IMR-90 (cell line): ENCODE data around the gene HSF2. TPM values are rescaled to one million over a fixed set of nuclear protein-coding genes. Genes with fewer than 3 reads are reported as not detected.

ENCODE experiments used
- ATAC-seq: fragments of 200-7000 bp; cut with Tn5 transposase; 2 replicates; pipeline ENCODE4 v1.9.1; 2020; ENCODE audit warnings: low read depth, mild to moderate bottlenecking, moderate library complexity
- BruUV-seq: library from RNA; stranded (reverse); fragments of 400-500 nt; replicated peaks from 2 replicates; lab custom pipeline; 2021; lab: Mats Ljungman, UMichigan
- CTCF ChIA-PET: fragments of 300-600 bp; formaldehyde crosslinking; extraction: SDS; loops from one replicate; lab custom pipeline; 2021; ENCODE audit warnings: antibody characterized with exemption; lab: Yijun Ruan, JAX
- POLR2A ChIA-PET: fragments of 300-600 bp; sonication (Branson Sonifier 250); formaldehyde crosslinking; loops from one replicate; lab custom pipeline; 2022; ENCODE audit warnings: antibody characterized with exemption; ENCODE audit not compliant: unreplicated experiment; lab: Charles Lee
- DNase-seq: peaks from one replicate; pipeline ENCODE4 v3.0.0; 2013
- H2AFZ ChIP-seq: replicated peaks from 2 replicates; pipeline ENCODE3; 2013; ENCODE audit warnings: low read length, mild to moderate bottlenecking; ENCODE audit not compliant: poor library complexity
- H2AK5ac ChIP-seq: 2 replicates; pipeline ENCODE4 v1.6.1; 2013; ENCODE audit warnings: low read depth, low read length, inconsistent platforms
- H2AK9ac ChIP-seq: replicated peaks from 2 replicates; pipeline ENCODE3; 2013; ENCODE audit warnings: mild to moderate bottlenecking, low read depth, low read length, moderate library complexity; ENCODE audit not compliant: poor library complexity
- H2BK120ac ChIP-seq: 2 replicates; pipeline ENCODE4 v1.6.1; 2013; ENCODE audit warnings: low read depth, low read length, inconsistent platforms
- H2BK15ac ChIP-seq: 3 replicates; pipeline ENCODE4 v1.6.1; 2013; ENCODE audit warnings: low read depth, low read length, inconsistent platforms
- H2BK20ac ChIP-seq: 2 replicates; pipeline ENCODE4 v1.6.1; 2013; ENCODE audit warnings: low read depth, mild to moderate bottlenecking, inconsistent platforms, low read length, moderate library complexity
- H2BK5ac ChIP-seq: 2 replicates; pipeline ENCODE4 v1.6.1; 2013; ENCODE audit warnings: mild to moderate bottlenecking, low read depth, low read length, inconsistent platforms; ENCODE audit not compliant: poor library complexity, severe bottlenecking
- H3K14ac ChIP-seq: replicated peaks from 2 replicates; pipeline ENCODE4 v1.6.1; 2013; ENCODE audit warnings: low read depth, low read length, inconsistent platforms
- H3K18ac ChIP-seq: 2 replicates; pipeline ENCODE4 v1.6.1; 2013; ENCODE audit warnings: low read depth, low read length, control low read depth
- H3K23ac ChIP-seq: 2 replicates; pipeline ENCODE4 v1.6.1; 2013; ENCODE audit warnings: low read depth, low read length, inconsistent platforms
- H3K27ac ChIP-seq: 2 replicates; pipeline ENCODE4 v1.5.1; 2013; ENCODE audit warnings: mild to moderate bottlenecking, control low read depth, low read length; ENCODE audit not compliant: insufficient read depth
- H3K27me3 ChIP-seq: 2 replicates; pipeline ENCODE4 v1.6.1; 2013; ENCODE audit warnings: low read length; ENCODE audit not compliant: control insufficient read depth, insufficient read depth
- H3K36me3 ChIP-seq: 2 replicates; pipeline ENCODE4 v1.6.1; 2013; ENCODE audit warnings: low read length, mixed read lengths; ENCODE audit not compliant: control insufficient read depth, insufficient read depth
- H3K4ac ChIP-seq: 2 replicates; pipeline ENCODE4 v1.6.1; 2013; ENCODE audit warnings: low read depth, low read length, inconsistent platforms
- H3K4me1 ChIP-seq: 2 replicates; pipeline ENCODE4 v1.6.1; 2013; ENCODE audit warnings: low read length, mixed read lengths; ENCODE audit not compliant: control insufficient read depth, insufficient read depth
- H3K4me2 ChIP-seq: 2 replicates; pipeline ENCODE4 v1.6.1; 2013; ENCODE audit warnings: low read depth, mild to moderate bottlenecking, control low read depth, low read length, moderate library complexity
- H3K4me3 ChIP-seq: 2 replicates; pipeline ENCODE4 v1.5.1; 2013; ENCODE audit warnings: low read depth, mild to moderate bottlenecking, control low read depth, low read length, moderate library complexity; ENCODE audit not compliant: insufficient read depth
- H3K56ac ChIP-seq: 2 replicates; pipeline ENCODE4 v1.6.1; 2013; ENCODE audit warnings: low read length, inconsistent platforms; ENCODE audit not compliant: insufficient read depth; ENCODE audit errors: extremely low read depth
- H3K79me1 ChIP-seq, 2 experiments: 2 replicates each; pipeline ENCODE4 v1.6.1; 2013; ENCODE audit warnings: low read length in 2 of 2, inconsistent platforms in 1 of 2, low read depth in 1 of 2
- H3K9ac ChIP-seq: 2 replicates; pipeline ENCODE4 v1.6.1; 2013; ENCODE audit warnings: low read depth, low read length, control low read depth
- H3K9me1 ChIP-seq: 2 replicates; pipeline ENCODE4 v1.6.1; 2013; ENCODE audit warnings: low read length, inconsistent platforms; ENCODE audit not compliant: insufficient read depth
- H3K9me3 ChIP-seq: 2 replicates; pipeline ENCODE4 v1.6.1; 2013; ENCODE audit warnings: low read length; ENCODE audit not compliant: control insufficient read depth, insufficient read depth
- H4K20me1 ChIP-seq: 2 replicates; pipeline ENCODE4 v1.6.1; 2013; ENCODE audit warnings: low read length, inconsistent platforms; ENCODE audit not compliant: insufficient read depth
- H4K5ac ChIP-seq: 2 replicates; pipeline ENCODE4 v1.6.1; 2013; ENCODE audit warnings: mild to moderate bottlenecking, low read depth, low read length, control low read depth
- H4K8ac ChIP-seq, 2 experiments: 2 replicates each; pipeline ENCODE4 v1.6.1; 2013; ENCODE audit warnings: low read depth in 2 of 2, low read length in 2 of 2, control low read depth in 1 of 2, inconsistent platforms in 1 of 2
- H4K91ac ChIP-seq: 2 replicates; pipeline ENCODE4 v1.6.1; 2013; ENCODE audit warnings: low read depth, low read length, inconsistent platforms; ENCODE audit not compliant: insufficient read depth
- BHLHE40 ChIP-seq: fragments of 150-350 bp; IDR thresholded peaks from 2 replicates; pipeline ENCODE4 v1.6.1; 2016; ENCODE audit warnings: mild to moderate bottlenecking, low read depth, low read length
- CEBPB ChIP-seq: IDR thresholded peaks from 2 replicates; pipeline ENCODE4 v1.6.1; 2012; ENCODE audit warnings: low read depth, low read length, improper control_type of control experiment
- CHD1 ChIP-seq: IDR thresholded peaks from 2 replicates; pipeline ENCODE4 v1.6.1; 2012; ENCODE audit warnings: low read depth, low read length, improper control_type of control experiment
- CTCF ChIP-seq: conservative IDR thresholded peaks from 2 replicates; pipeline ENCODE4 v1.5.1; 2012; ENCODE audit warnings: mild to moderate bottlenecking, low read depth, low read length, improper control_type of control experiment
- ELK1 ChIP-seq: fragments of 150-350 bp; IDR thresholded peaks from 2 replicates; pipeline ENCODE4 v1.6.1; 2016; ENCODE audit warnings: low read depth, mild to moderate bottlenecking, low read length, moderate library complexity, borderline replicate concordance
- FOS ChIP-seq: fragments of 150-350 bp; IDR thresholded peaks from 2 replicates; pipeline ENCODE4 v1.6.1; 2016; ENCODE audit warnings: low read depth, low read length
- MAFK ChIP-seq: IDR thresholded peaks from 2 replicates; pipeline ENCODE4 v1.6.1; 2012; ENCODE audit warnings: low read depth, low read length, improper control_type of control experiment
- MAZ ChIP-seq: IDR thresholded peaks from 2 replicates; pipeline ENCODE4 v1.6.1; 2012; ENCODE audit warnings: low read depth, mild to moderate bottlenecking, low read length, improper control_type of control experiment, moderate library complexity, borderline replicate concordance
- MXI1 ChIP-seq: IDR thresholded peaks from 2 replicates; pipeline ENCODE4 v1.6.1; 2012; ENCODE audit warnings: low read depth, mild to moderate bottlenecking, low read length, moderate library complexity, borderline replicate concordance
- NFE2L2 ChIP-seq: fragments of 150-350 bp; IDR thresholded peaks from 2 replicates; pipeline ENCODE4 v1.6.1; 2016; ENCODE audit warnings: low read depth, mild to moderate bottlenecking, low read length
- POLR2A ChIP-seq: IDR thresholded peaks from 2 replicates; pipeline ENCODE4 v1.6.1; 2012; ENCODE audit warnings: mild to moderate bottlenecking, low read depth, low read length
- RAD21 ChIP-seq: IDR thresholded peaks from 2 replicates; pipeline ENCODE4 v1.6.1; 2012; ENCODE audit warnings: low read length, improper control_type of control experiment
- RCOR1 ChIP-seq: IDR thresholded peaks from 2 replicates; pipeline ENCODE4 v1.6.1; 2012; ENCODE audit warnings: mild to moderate bottlenecking, low read length, improper control_type of control experiment; ENCODE audit not compliant: insufficient replicate concordance
- RFX5 ChIP-seq: IDR thresholded peaks from 2 replicates; pipeline ENCODE4 v1.8.0; 2012; ENCODE audit warnings: low read depth, mild to moderate bottlenecking, low read length, moderate library complexity
- SMC3 ChIP-seq: fragments of 150-350 bp; IDR thresholded peaks from 2 replicates; pipeline ENCODE4 v1.6.1; 2016; ENCODE audit warnings: low read depth, mild to moderate bottlenecking, antibody characterized with exemption, low read length, moderate library complexity
- dilution Hi-C: fragments of 300-500 bp; cut with HindIII; formaldehyde crosslinking; loops from one replicate; pipeline ENCODE4 v1.14.3; 2018; ENCODE audit warnings: low sequenced_read_pairs; ENCODE audit not compliant: unreplicated experiment
- in situ Hi-C: fragments of 300-500 bp; cut with MboI; formaldehyde crosslinking; loops from 3 replicates; pipeline ENCODE4 v1.14.3; 2019; ENCODE audit warnings: low sequenced_read_pairs, inconsistent platforms, mixed read lengths
- intact Hi-C: fragments of 100-400 bp; cut with micrococcal nuclease; formaldehyde crosslinking; loops from 2 replicates; pipeline ENCODE4 v1.10.0; 2022
- polyA plus RNA-seq, 3 experiments: library from polyadenylated mRNA; depleted of rRNA; stranded (reverse); fragments of >200 nt; gene quantifications; 2 replicates each; pipeline ENCODE4 v1.2.3, GENCODE V29; 2012; ENCODE audit warnings: low replicate concordance in 1 of 3
- total RNA-seq: library from RNA; depleted of rRNA; stranded (reverse); fragments of >200 nt; gene quantifications from 2 replicates; pipeline ENCODE4 v1.2.3, GENCODE V29; 2012
- TF ChIP-seq, protein P1 (sequence below): fragments of 150-350 bp; IDR thresholded peaks from 2 replicates; pipeline ENCODE4 v1.6.1; 2017; ENCODE audit warnings: mild to moderate bottlenecking, antibody characterized with exemption, low read length, low read depth

The HSF2 gene
- total and polyA plus RNA-seq, 2 of the 4 experiments (the other 2 are of a cell fraction) = 17.6 to 28.9 TPM

- H3K9me1 ChIP-seq = no peaks in the 10 kb centered on the region
- dilution Hi-C loops = no loop called here
Measured at GRCh38 chr6:122352981-122353664, 46.3 kb upstream of the HSF2 start.

More at GRCh38 chr6:122352981-122353664, 46.3 kb upstream of the HSF2 start:
- H2BK20ac ChIP-seq = no peak overlapping the region
- H3K4ac ChIP-seq = no peak overlapping the region
- H3K9ac ChIP-seq = no peak overlapping the region
- no peak overlapping the region for H3K14ac ChIP-seq
- no peaks in the 10 kb centered on the region for H3K79me1 ChIP-seq
- CTCF ChIA-PET = interaction anchor here (0.6 kb wide), 1 partner anchor 261 kb away, joined by 4 read pairs; no protein-coding TSS in a partner anchor
- H3K4me1 ChIP-seq = no peaks in the 10 kb centered on the region
- intact Hi-C loops = no loop called here
- H2BK120ac ChIP-seq = no peak overlapping the region
- H2BK15ac ChIP-seq = no peak overlapping the region
- H2AFZ ChIP-seq = no peak overlapping the region
- H3K4me2 ChIP-seq = no peak overlapping the region
- no peak overlapping the region for H4K8ac ChIP-seq
- no peak for TF ChIP-seq CHD1
- TF ChIP-seq RFX5 = no peak
- no peak for TF ChIP-seq POLR2A
- TF ChIP-seq, protein P1, sequence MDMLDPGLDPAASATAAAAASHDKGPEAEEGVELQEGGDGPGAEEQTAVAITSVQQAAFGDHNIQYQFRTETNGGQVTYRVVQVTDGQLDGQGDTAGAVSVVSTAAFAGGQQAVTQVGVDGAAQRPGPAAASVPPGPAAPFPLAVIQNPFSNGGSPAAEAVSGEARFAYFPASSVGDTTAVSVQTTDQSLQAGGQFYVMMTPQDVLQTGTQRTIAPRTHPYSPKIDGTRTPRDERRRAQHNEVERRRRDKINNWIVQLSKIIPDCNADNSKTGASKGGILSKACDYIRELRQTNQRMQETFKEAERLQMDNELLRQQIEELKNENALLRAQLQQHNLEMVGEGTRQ = no peak
- TF ChIP-seq MAZ = no peak
- TF ChIP-seq BHLHE40 = no peak
- TF ChIP-seq FOS = no peak
- no peak for TF ChIP-seq RCOR1
- TF ChIP-seq SMC3 = no peak
- TF ChIP-seq CEBPB = no peak
- no peak for TF ChIP-seq ELK1
- TF ChIP-seq CTCF = no peak
- TF ChIP-seq NFE2L2 = no peak
- no peak for TF ChIP-seq RAD21
- TF ChIP-seq MXI1 = no peak
- TF ChIP-seq MAFK = no peak
- H4K91ac ChIP-seq = no peak overlapping the region
- DNase-seq (no peak), ATAC-seq (no peak)
- H3K18ac ChIP-seq = no peak overlapping the region
- no peaks in the 10 kb centered on the region for H4K20me1 ChIP-seq
- H2BK5ac ChIP-seq = no peak overlapping the region
- no peak overlapping the region for H2AK5ac ChIP-seq
- H3K56ac ChIP-seq = no peak overlapping the region
- no peak overlapping the region for H3K27ac ChIP-seq
- no peak overlapping the region for H3K23ac ChIP-seq
- BruUV-seq = no TSS peak
- no peak overlapping the region for H4K5ac ChIP-seq
- no peak overlapping the region for H3K4me3 ChIP-seq
- H2AK9ac ChIP-seq = no peak overlapping the region
- POLR2A ChIA-PET = no interaction called here
- H3K36me3 ChIP-seq = no peaks in the 10 kb centered on the region
- in situ Hi-C loops = no loop called here
- H3K9me3 ChIP-seq = no peaks in the 10 kb centered on the region
- no peaks in the 10 kb centered on the region for H3K27me3 ChIP-seq
